SK-N-SH (cell line): ENCODE measurements around the gene RAB20. TPM values are rescaled to one million over a fixed set of nuclear protein-coding genes. Genes with fewer than 3 reads are reported as not detected.

Experiments used
- CTCF ChIA-PET: fragments of 300-600, 350-600 bp; formaldehyde crosslinking; extraction: SDS; loops from one replicate; lab custom pipeline; 2021; lab: Yijun Ruan, JAX
- POLR2A ChIA-PET: fragments of 350-600 bp; sonication (Branson Sonifier 250); formaldehyde crosslinking; extraction: SDS; loops from one replicate; lab custom pipeline; 2020; ENCODE audit warnings: antibody characterized with exemption, inconsistent platforms; lab: Yijun Ruan, JAX
- DNase-seq: peaks from one replicate; pipeline ENCODE4 v3.0.0; 2012
- H2AFZ ChIP-seq: fragments of 200-600 bp; sonication (generic); 2 replicates; pipeline ENCODE4 v1.8.1; 2016; ENCODE audit warnings: antibody characterized with exemption, mild to moderate bottlenecking, low read depth
- H3F3A ChIP-seq: fragments of 200-600 bp; sonication (generic); replicated peaks from 2 replicates; pipeline ENCODE3; 2016; ENCODE audit warnings: antibody characterized with exemption, mild to moderate bottlenecking; ENCODE audit not compliant: insufficient read depth
- H3K27ac ChIP-seq, 2 experiments: fragments of 200-500 bp in 1 of 2; fragments of 200-600 bp in 1 of 2; sonication (Bioruptor generic) in 1 of 2; sonication (generic), shearing (Covaris generic) in 1 of 2; 2 replicates each; pipeline versions ENCODE4 v1.5.1 to v1.6.1; 2014 to 2016; ENCODE audit warnings: low read depth in 2 of 2, inconsistent platforms in 1 of 2, low read length in 1 of 2, mild to moderate bottlenecking in 1 of 2, mixed read lengths in 1 of 2
- H3K27me3 ChIP-seq: fragments of 200-600 bp; sonication (generic), shearing (Covaris generic); 2 replicates; pipeline ENCODE4 v1.6.1; 2016; ENCODE audit warnings: mixed run types; ENCODE audit not compliant: insufficient read depth
- H3K36me3 ChIP-seq, 2 experiments: fragments of 200-500 bp in 1 of 2; fragments of 200-600 bp in 1 of 2; sonication (Bioruptor generic) in 1 of 2; sonication (generic) in 1 of 2; replicated peaks in 1 of 2; 2 replicates each; pipeline versions ENCODE3 to v1.5.1; 2014 to 2016; ENCODE audit warnings: low read length in 1 of 2, mild to moderate bottlenecking in 1 of 2; ENCODE audit not compliant: insufficient read depth in 2 of 2, control insufficient read depth in 1 of 2
- H3K4me1 ChIP-seq, 2 experiments: fragments of 200-500 bp in 1 of 2; fragments of 200-600 bp in 1 of 2; sonication (Bioruptor generic) in 1 of 2; sonication (generic), shearing (Covaris generic) in 1 of 2; 2 replicates each; pipeline versions ENCODE4 v1.5.1 to v1.6.1; 2014 to 2016; ENCODE audit warnings: low read depth in 1 of 2, low read length in 1 of 2, mixed run types in 1 of 2; ENCODE audit not compliant: insufficient read depth in 2 of 2, control insufficient read depth in 1 of 2
- H3K4me2 ChIP-seq: fragments of 200-600 bp; sonication (generic), shearing (Covaris generic); 2 replicates; pipeline ENCODE4 v1.6.1; 2017; ENCODE audit warnings: mixed run types
- H3K4me3 ChIP-seq, 2 experiments: fragments of 200-500 bp in 1 of 2; fragments of 200-600 bp in 1 of 2; sonication (Bioruptor generic) in 1 of 2; sonication (generic), shearing (Covaris generic) in 1 of 2; 2 replicates each; pipeline versions ENCODE4 v1.5.1 to v1.8.1; 2014 to 2016; ENCODE audit warnings: low read depth in 2 of 2, inconsistent platforms in 1 of 2, low read length in 1 of 2, mild to moderate bottlenecking in 1 of 2, mixed read lengths in 1 of 2, moderate library complexity in 1 of 2
- H3K79me2 ChIP-seq: fragments of 200-600 bp; sonication (generic); 2 replicates; pipeline ENCODE4 v1.8.1; 2017; ENCODE audit warnings: mild to moderate bottlenecking; ENCODE audit not compliant: insufficient read depth
- H3K9ac ChIP-seq: fragments of 200-600 bp; sonication (generic); 2 replicates; pipeline ENCODE4 v1.6.1; 2017; ENCODE audit warnings: mixed run types
- H3K9me2 ChIP-seq: fragments of 200-600 bp; sonication (generic); 2 replicates; pipeline ENCODE4 v1.6.1; 2017; ENCODE audit warnings: mixed run types
- H3K9me3 ChIP-seq: fragments of 200-600 bp; sonication (generic); 2 replicates; pipeline ENCODE4 v1.6.1; 2017; ENCODE audit warnings: mixed run types, mild to moderate bottlenecking, moderate library complexity
- H4K20me1 ChIP-seq: fragments of 200-600 bp; sonication (generic); 2 replicates; pipeline ENCODE4 v1.6.1; 2017; ENCODE audit warnings: mild to moderate bottlenecking, mixed run types; ENCODE audit not compliant: insufficient read depth
- CHD2 ChIP-seq: fragments of 150-350 bp; IDR thresholded peaks from 2 replicates; pipeline ENCODE4 v1.6.1; 2018; ENCODE audit warnings: low read length; ENCODE audit not compliant: partially characterized antibody
- CTCF ChIP-seq: fragments of 200-600 bp; sonication (generic); IDR thresholded peaks from 2 replicates; pipeline ENCODE4 v1.6.1; 2017; ENCODE audit warnings: antibody characterized with exemption, mild to moderate bottlenecking, moderate library complexity
- FOXM1 ChIP-seq: IDR thresholded peaks from 2 replicates; pipeline ENCODE4 v1.4.0; 2012; ENCODE audit warnings: low read depth, mild to moderate bottlenecking
- GABPA ChIP-seq: IDR thresholded peaks from 2 replicates; pipeline ENCODE4 v1.4.0; 2012; ENCODE audit warnings: low read depth, mild to moderate bottlenecking
- GATA2 ChIP-seq: sonication (generic); formaldehyde crosslinking; IDR thresholded peaks from 2 replicates; pipeline ENCODE4 v1.5.0; 2020; ENCODE audit warnings: mild to moderate bottlenecking, missing genetic modification reagents
- JUND ChIP-seq: IDR thresholded peaks from 2 replicates; pipeline ENCODE4 v1.4.0; 2012
- NRF1 ChIP-seq: IDR thresholded peaks from 2 replicates; pipeline ENCODE4 v1.6.1; 2012; ENCODE audit warnings: low read depth, mild to moderate bottlenecking, low read length
- RAD21 ChIP-seq: IDR thresholded peaks from 2 replicates; pipeline ENCODE4 v1.6.1; 2012; ENCODE audit warnings: mild to moderate bottlenecking, low read length
- TCF12 ChIP-seq: IDR thresholded peaks from 2 replicates; pipeline ENCODE4 v1.4.0; 2012
- TEAD4 ChIP-seq: IDR thresholded peaks from 2 replicates; pipeline ENCODE4 v1.4.0; 2012; ENCODE audit warnings: mild to moderate bottlenecking, borderline replicate concordance; ENCODE audit not compliant: insufficient read depth
- USF2 ChIP-seq: fragments of 150-350 bp; IDR thresholded peaks from 2 replicates; pipeline ENCODE4 v1.6.1; 2017; ENCODE audit warnings: antibody characterized with exemption, low read length, low read depth, borderline replicate concordance
- YY1 ChIP-seq: IDR thresholded peaks from 2 replicates; pipeline ENCODE4 v1.4.0; 2012; ENCODE audit warnings: low read depth, mild to moderate bottlenecking
- WGBS: methylation state at CpG from one replicate; pipeline ENCODE4 v1.1.6; 2017; ENCODE audit warnings: low lambda C conversion rate; 5-methylcytosine and 5-hydroxymethylcytosine counted together
- polyA plus RNA-seq, 3 experiments: library from polyadenylated mRNA; depleted of rRNA; stranded (reverse); fragments of >200 nt; gene quantifications; 2 replicates each; pipeline ENCODE4 v1.2.3, GENCODE V29; 2012
- TF ChIP-seq, protein P1 (sequence below): IDR thresholded peaks from 2 replicates; pipeline ENCODE4 v1.4.0; 2012; ENCODE audit warnings: low read depth, borderline replicate concordance

RAB20 gene
- polyA plus RNA-seq, 1 of the 3 experiments (the other 2 are of a cell fraction): 5.2 TPM

DNA sequence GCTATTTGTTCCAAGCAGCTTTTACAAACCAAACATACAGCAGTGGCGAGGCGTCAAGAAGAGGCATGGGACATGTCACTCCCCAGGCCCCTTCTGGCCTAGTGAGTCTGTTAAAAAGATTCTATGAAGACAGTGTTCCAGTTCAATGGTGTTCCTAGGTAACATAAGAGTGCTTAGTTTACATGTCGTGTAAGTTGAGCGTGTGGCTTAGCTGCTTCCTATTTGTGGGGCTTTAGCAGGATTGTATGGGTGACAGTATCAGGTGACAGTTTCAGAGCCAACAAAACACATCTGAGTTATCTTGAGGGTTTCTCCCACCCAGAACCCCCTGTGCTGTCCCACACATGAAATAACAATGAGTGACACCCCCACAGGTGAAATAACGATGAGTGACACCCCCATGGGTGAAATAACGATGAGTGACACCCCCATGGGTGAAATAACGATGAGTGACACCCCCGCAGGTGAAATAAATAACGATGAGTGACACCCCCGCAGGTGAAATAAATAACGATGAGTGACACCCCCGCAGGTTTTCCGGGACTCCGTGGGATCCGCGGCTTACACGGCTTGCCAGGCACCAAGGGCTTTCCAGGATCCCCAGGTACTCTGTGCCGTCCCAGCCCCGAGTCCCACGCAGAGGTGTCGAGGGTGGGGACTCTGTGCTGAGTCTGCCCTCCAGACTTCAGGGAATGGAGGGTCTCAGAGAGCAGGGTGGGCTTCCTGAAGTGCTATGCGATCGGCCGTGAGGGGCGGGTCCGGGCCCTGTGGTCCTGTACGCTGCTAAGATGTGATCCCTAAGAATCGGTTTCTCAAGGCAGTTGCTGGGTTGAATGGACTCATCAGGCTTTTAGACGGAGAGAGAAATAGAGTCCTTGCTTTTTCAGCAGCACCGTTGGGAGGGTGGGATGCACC, 68.6 kb downstream of the RAB20 start:
- H2AFZ ChIP-seq: no peak overlapping the region
- no peaks in the 10 kb centered on the region for H4K20me1 ChIP-seq
- H3K9me2 ChIP-seq: no peaks in the 10 kb centered on the region
- TF ChIP-seq, protein P1, sequence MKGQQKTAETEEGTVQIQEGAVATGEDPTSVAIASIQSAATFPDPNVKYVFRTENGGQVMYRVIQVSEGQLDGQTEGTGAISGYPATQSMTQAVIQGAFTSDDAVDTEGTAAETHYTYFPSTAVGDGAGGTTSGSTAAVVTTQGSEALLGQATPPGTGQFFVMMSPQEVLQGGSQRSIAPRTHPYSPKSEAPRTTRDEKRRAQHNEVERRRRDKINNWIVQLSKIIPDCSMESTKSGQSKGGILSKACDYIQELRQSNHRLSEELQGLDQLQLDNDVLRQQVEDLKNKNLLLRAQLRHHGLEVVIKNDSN: no peak
- TF ChIP-seq CHD2 (no peak), YY1 (no peak)
- CTCF ChIA-PET: no interaction called here
- no peak for DNase-seq
- no peaks in the 10 kb centered on the region for H3K27me3 ChIP-seq
- H3K9ac ChIP-seq: no peak overlapping the region
- H3K4me2 ChIP-seq: no peak overlapping the region
- 95% methylated on average over 30 of the region's 30 CpGs for WGBS
- no peaks in the 10 kb centered on the region for H3K4me1 ChIP-seq
- H3K4me3 ChIP-seq: no peak overlapping the region
- POLR2A ChIA-PET: no interaction called here
- peaks cover 8% of the 10 kb centered on the region for H3F3A ChIP-seq
- no peaks in the 10 kb centered on the region for H3K79me2 ChIP-seq
- peaks cover 22 to 62% of the 10 kb centered on the region in 2 experiments for H3K36me3 ChIP-seq
- no peaks in the 10 kb centered on the region for H3K9me3 ChIP-seq
- H3K27ac ChIP-seq: no peak overlapping the region

DNA sequence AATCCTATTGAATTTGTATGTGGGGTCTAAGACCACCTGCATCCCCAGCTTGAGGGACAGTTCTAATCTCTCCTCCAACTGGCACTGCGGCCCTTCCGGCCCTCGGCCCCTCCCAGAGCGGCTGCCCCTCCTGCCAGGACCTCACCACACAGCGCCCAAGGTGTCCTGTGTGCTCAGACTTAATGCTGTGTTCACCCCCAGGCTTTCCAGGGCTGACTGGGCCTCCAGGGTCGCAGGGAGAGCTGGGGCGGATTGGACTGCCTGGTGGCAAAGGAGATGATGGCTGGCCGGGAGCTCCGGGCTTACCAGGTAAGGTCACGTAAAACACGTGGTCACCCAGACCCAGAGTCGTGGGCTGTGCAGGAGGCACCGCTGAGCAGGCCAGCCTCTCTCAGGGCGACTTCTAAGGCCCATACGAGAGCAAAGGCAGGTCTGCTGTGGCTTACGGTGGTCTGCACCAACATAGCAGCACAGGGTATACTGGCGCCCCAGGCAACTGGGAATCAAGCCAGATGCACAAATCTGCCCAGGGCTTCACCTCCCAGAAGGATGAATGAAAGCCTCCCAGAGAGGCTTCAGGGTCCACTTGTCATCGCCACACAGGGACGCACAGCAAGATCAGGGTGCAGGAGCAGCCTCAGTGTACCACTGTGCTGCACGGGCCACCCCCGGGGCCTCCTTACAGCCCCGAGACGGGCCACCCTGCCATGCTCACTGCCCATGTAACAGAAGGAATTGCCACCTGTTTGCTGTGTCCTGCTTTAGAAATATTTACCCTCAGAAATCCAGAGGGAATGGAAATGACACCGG, 69.4 kb downstream of the RAB20 start:
- Histone ChIP-seq H3F3A (peaks cover 8% of the 10 kb centered on the region), H3K9ac (no peak overlapping the region), H3K9me3 (no peaks in the 10 kb centered on the region), H3K36me3 (peaks cover 22 to 61% of the 10 kb centered on the region in 2 experiments), H3K4me3 (no peak overlapping the region), H3K27ac (no peak overlapping the region), H4K20me1 (no peaks in the 10 kb centered on the region), H3K27me3 (no peaks in the 10 kb centered on the region), H2AFZ (no peak overlapping the region), H3K4me2 (no peak overlapping the region), H3K9me2 (no peaks in the 10 kb centered on the region), H3K4me1 (no peaks in the 10 kb centered on the region), H3K79me2 (no peaks in the 10 kb centered on the region)
- ChIA-PET POLR2A (no interaction called here), CTCF (no interaction called here)
- no peak for DNase-seq
- WGBS: 95% methylated on average over 16 of the region's 24 CpGs
- TF ChIP-seq TCF12: no peak
- no peak for TF ChIP-seq GATA2 (CRISPR knock-in tag)
- no peak for TF ChIP-seq FOXM1

DNA sequence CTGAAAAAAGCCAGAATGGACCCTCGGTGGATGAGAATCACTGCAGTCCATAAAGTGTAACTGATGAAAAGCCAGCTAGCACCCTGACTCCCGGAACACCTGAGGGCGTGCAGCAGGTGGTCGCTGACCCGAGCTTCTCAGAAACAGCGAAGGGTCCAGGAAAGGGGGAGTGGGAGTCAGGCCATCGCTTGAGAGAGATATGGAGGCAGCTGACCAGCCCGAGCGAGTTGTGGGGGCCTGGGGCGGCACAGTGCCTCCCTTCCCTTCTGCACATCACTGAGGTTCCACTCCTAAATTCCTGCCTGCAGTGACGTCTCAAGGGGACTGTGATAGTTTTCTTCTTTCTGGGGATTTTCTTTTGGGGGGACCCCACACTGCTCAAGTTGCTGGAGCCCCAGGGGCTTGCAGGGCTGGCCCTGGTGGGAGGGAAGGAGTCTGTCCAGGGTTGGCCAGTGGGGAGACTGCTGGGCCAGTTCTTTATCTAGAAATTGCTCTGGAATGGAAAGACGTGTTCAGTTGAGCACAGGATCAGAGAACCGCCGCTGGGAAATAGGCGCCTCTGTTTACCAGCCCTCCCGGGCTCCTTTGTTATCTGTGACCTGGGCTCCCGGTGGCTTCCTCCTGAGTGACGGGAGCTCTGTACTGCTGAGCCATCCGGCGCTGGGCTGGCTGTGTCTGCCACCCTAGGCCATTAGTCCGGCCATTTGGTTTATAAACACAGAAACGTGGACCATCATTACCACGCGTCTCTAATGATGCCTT, 71.3 kb downstream of the RAB20 start:
- DNase-seq: no peak
- Histone ChIP-seq H3K27me3 (no peaks in the 10 kb centered on the region), H2AFZ (no peak overlapping the region), H3K4me1 (no peaks in the 10 kb centered on the region), H3K9ac (no peak overlapping the region), H3K9me2 (no peaks in the 10 kb centered on the region), H3K4me2 (no peak overlapping the region), H3F3A (peaks cover 8% of the 10 kb centered on the region), H3K79me2 (no peaks in the 10 kb centered on the region), H4K20me1 (no peaks in the 10 kb centered on the region), H3K27ac (no peak overlapping the region), H3K4me3 (no peak overlapping the region), H3K36me3 (peaks cover 17 to 50% of the 10 kb centered on the region in 2 experiments), H3K9me3 (no peaks in the 10 kb centered on the region)
- ChIA-PET POLR2A (no interaction called here), CTCF (no interaction called here)
- WGBS: 91% methylated on average over 24 of the region's 24 CpGs
- no peak for TF ChIP-seq JUND
- TF ChIP-seq RAD21: no peak
- TF ChIP-seq NRF1: no peak
- no peak for TF ChIP-seq USF2
- no peak for TF ChIP-seq YY1
- TF ChIP-seq CTCF: no peak
- TF ChIP-seq GABPA: no peak
- no peak for TF ChIP-seq TEAD4
